ENCODE data around the gene MRPL46. TPM values are rescaled to one million over a fixed set of nuclear protein-coding genes. Genes with fewer than 3 reads are reported as not detected.
"Not testable (repeated sequence)": the region's sequence is repeated elsewhere in the genome, so short reads cannot be mapped to it uniquely, and the experiment has no call there.

MRPL46 gene
- polyA plus RNA-seq, 12 donors, result 17.3 to 25.8 (median 23.4) TPM; not detected in 1

GRCh38 chr15:88484682-88485331 is 17.6 kb upstream of the MRPL46 start:
- DNase-seq, result no peak

- DNase-seq, result no peak
Observed at GRCh38 chr15:88482263-88482662, 15.1 kb upstream of the MRPL46 start.

- DNase-seq, result no peak
Observed at GRCh38 chr15:88480981-88481380, 13.8 kb upstream of the MRPL46 start.

GRCh38 chr15:88479169-88479568 is 12.0 kb upstream of the MRPL46 start:
- no peak for DNase-seq

GRCh38 chr15:88477904-88478303 is 10.7 kb upstream of the MRPL46 start:
- DNase-seq, result no peak

- DNase-seq, result no peak
Observed at GRCh38 chr15:88477126-88477525, 9.9 kb upstream of the MRPL46 start.

GRCh38 chr15:88476635-88477060 is 9.5 kb upstream of the MRPL46 start:
- peak; percentile 26 for DNase-seq

GRCh38 chr15:88473661-88474293 is 6.6 kb upstream of the MRPL46 start:
- DNase-seq, result not testable (repeated sequence)

- DNase-seq, result no peak
Observed at GRCh38 chr15:88472225-88472624, 5.0 kb upstream of the MRPL46 start.

GRCh38 chr15:88470625-88471372 is 3.6 kb upstream of the MRPL46 start:
- DNase-seq, result no peak

- DNase-seq, result no peak
Observed at GRCh38 chr15:88469321-88469720, 2.1 kb upstream of the MRPL46 start.

GRCh38 chr15:88468721-88469120 is 1.5 kb upstream of the MRPL46 start:
- not testable (repeated sequence) for DNase-seq

GRCh38 chr15:88467935-88468528 is 844 bp upstream of the MRPL46 start:
- DNase-seq, result no peak

GRCh38 chr15:88465633-88466224 is 1.5 kb downstream of the MRPL46 start:
- no peak for DNase-seq

GRCh38 chr15:88463870-88464532 is 3.2 kb downstream of the MRPL46 start:
- no peak for DNase-seq

- DNase-seq, result no peak
Observed at GRCh38 chr15:88456733-88457132, 10.5 kb downstream of the MRPL46 start.

GRCh38 chr15:88454867-88455810 is 12.0 kb downstream of the MRPL46 start:
- DNase-seq, result peak; percentile 34

- no peak for DNase-seq
Observed at GRCh38 chr15:88454236-88454635, 13.0 kb downstream of the MRPL46 start.

- DNase-seq, result no peak
Observed at GRCh38 chr15:88453651-88454050, 13.5 kb downstream of the MRPL46 start.

- DNase-seq, result peak; percentile 45
Observed at GRCh38 chr15:88450125-88450798, 16.9 kb downstream of the MRPL46 start.
